Esophagus squamous epithelium (tissue), 5 donors: ENCODE results near the gene UBE2F. TPM values are rescaled to one million over a fixed set of nuclear protein-coding genes. Genes with fewer than 3 reads are reported as not detected.
"Not testable (repeated sequence)": the region's sequence is repeated elsewhere in the genome, so short reads cannot be mapped to it uniquely, and the experiment has no call there.

Source experiments
- DNase-seq: peaks from one replicate; lab custom pipeline; 2025; lab: John Stamatoyannopoulos, UW
- H3K27ac ChIP-seq, 4 donors: fragments of 200-600 bp; sonication (generic); one replicate each; pipeline ENCODE4 v1.5.1; 2016 to 2019; ENCODE audit warnings: mild to moderate bottlenecking in 1 of 4
- H3K27me3 ChIP-seq, 4 donors: fragments of 200-600 bp; sonication (generic); 1 replicate in 3 of 4; 2 replicates in 1 of 4; pipeline versions ENCODE4 v1.5.1 to v1.6.0; 2017 to 2021; ENCODE audit warnings: antibody characterized with exemption in 1 of 4
- H3K36me3 ChIP-seq, 3 donors: fragments of 200-600 bp; sonication (generic); one replicate each; pipeline ENCODE4 v1.5.1; 2016 to 2019
- H3K4me1 ChIP-seq, 3 donors: fragments of 200-600 bp; sonication (generic); one replicate each; pipeline ENCODE4 v1.5.1; 2017 to 2019
- H3K4me3 ChIP-seq, 4 donors: fragments of 200-600 bp; sonication (generic); 1 replicate in 3 of 4; 2 replicates in 1 of 4; pipeline ENCODE4 v1.5.1; 2016 to 2019; ENCODE audit warnings: mild to moderate bottlenecking in 2 of 4, moderate library complexity in 1 of 4
- H3K9me3 ChIP-seq, 3 donors: fragments of 200-600 bp; sonication (generic); one replicate each; pipeline ENCODE4 v1.5.1; 2016 to 2019
- POLR2A ChIP-seq, 4 donors: fragments of 450-650 bp; IDR thresholded peaks; one replicate each; pipeline ENCODE4 v1.6.1; 2017; ENCODE audit warnings: antibody characterized with exemption in 4 of 4, mild to moderate bottlenecking in 4 of 4, moderate library complexity in 3 of 4
- WGBS, 2 donors: methylation state at CpG; one replicate each; pipeline ENCODE4 v1.1.5; 2018; 5-methylcytosine and 5-hydroxymethylcytosine counted together
- intact Hi-C: fragments of 100-400 bp; cut with DNase I; formaldehyde crosslinking; loops from one replicate; pipeline ENCODE4 v1.15.0; 2022
- total RNA-seq, 4 donors: library from RNA; depleted of rRNA; stranded (reverse); fragments of >200 nt; gene quantifications; one replicate each; pipeline ENCODE4 v1.1.0, GENCODE V29; 2016
- TF ChIP-seq, protein P1 (sequence below), 6 experiments: fragments of 450-650 bp in 4 of 6; fragments of 200-600 bp in 2 of 6; sonication (generic) in 2 of 6; IDR thresholded peaks; one replicate each; pipeline ENCODE4 v1.5.1; 2016 to 2019; ENCODE audit warnings: antibody characterized with exemption in 6 of 6, mild to moderate bottlenecking in 4 of 6, moderate library complexity in 4 of 6
- donor health status: DM: yes; HTN: yes; CAD: no.

The UBE2F gene
- total RNA-seq, 4 donors from 2014 or later, result 54.9 to 84.7 (median 64.8) TPM

DNA sequence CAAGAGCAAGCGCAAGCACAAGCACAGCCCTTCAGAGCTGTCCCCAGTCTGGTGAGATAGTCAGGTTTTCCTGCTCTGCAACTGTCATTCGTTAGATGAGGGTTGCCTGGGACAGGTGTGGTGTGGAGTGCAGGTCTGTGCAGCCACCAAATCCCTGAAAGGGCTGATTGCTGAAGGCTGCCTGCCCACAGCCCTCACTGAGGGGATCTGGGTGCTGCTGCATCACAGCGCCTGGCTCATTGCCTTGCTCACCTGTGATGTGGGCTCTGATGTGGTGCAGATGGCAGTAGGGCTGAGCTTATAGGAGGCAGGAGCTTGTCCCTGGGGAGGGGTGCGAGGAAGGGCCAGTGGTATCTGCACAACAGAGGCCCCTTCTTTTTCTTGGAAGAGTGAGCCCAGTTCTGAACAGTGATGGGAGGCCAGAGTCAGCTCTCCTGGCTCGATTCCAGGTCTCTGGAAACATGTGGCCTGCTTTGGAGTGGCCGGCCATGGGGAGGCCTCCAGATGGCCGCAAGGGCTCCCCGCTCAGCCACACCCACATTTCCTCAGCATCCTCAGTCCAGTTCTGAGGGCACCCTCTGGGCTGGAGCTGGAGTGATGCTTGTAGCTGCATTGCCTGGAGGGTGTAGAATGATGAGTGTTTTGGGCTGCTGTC, 11.4 kb downstream of the UBE2F start:
- Histone ChIP-seq H3K27me3 (no peaks in the 10 kb centered on the region), H3K27ac (no peak overlapping the region), H3K4me1 (peaks cover 10 to 29% (median 15%) of the 10 kb centered on the region in 3 donors), H3K4me3 (no peak overlapping the region), H3K36me3 (peaks cover 0 to 67% (median 0%) of the 10 kb centered on the region in 3 donors), H3K9me3 (no peaks in the 10 kb centered on the region)
- TF ChIP-seq, protein P1, sequence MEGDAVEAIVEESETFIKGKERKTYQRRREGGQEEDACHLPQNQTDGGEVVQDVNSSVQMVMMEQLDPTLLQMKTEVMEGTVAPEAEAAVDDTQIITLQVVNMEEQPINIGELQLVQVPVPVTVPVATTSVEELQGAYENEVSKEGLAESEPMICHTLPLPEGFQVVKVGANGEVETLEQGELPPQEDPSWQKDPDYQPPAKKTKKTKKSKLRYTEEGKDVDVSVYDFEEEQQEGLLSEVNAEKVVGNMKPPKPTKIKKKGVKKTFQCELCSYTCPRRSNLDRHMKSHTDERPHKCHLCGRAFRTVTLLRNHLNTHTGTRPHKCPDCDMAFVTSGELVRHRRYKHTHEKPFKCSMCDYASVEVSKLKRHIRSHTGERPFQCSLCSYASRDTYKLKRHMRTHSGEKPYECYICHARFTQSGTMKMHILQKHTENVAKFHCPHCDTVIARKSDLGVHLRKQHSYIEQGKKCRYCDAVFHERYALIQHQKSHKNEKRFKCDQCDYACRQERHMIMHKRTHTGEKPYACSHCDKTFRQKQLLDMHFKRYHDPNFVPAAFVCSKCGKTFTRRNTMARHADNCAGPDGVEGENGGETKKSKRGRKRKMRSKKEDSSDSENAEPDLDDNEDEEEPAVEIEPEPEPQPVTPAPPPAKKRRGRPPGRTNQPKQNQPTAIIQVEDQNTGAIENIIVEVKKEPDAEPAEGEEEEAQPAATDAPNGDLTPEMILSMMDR (IDR thresholded peaks at IDR 0.05), result no peak
- no peak for TF ChIP-seq POLR2A (IDR thresholded peaks at IDR 0.05)
- intact Hi-C loops, result no loop called here
- WGBS, 2 donors, result 78 to 92% methylated on average over 3 of the region's 8 CpGs
- DNase-seq, result no peak

DNA sequence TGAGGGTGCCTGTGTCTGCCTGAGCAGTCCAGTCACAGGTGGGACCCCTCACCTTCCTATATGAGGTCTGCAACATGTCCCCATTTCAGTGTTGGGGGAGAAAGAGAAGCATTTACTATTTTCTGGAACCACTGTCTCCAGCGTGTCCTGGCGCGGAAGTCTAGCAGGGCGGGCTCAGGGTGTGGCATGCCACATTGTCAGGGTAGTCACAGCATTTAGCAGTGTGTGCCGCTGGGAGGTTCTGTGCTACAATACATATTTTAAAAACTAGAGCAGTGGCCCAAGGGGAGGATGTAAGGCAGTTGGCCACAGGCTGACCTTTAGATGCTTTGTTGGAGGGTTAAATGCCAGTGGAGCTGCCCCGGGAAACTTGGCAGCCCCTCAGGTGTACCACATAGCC, 12.5 kb downstream of the UBE2F start:
- H3K4me3 ChIP-seq, result no peak overlapping the region
- intact Hi-C loops, result no loop called here
- 55 to 100% methylated on average over 3 of the region's 6 CpGs for WGBS, 2 donors
- no peak overlapping the region for H3K27ac ChIP-seq
- no peak for DNase-seq
- no peaks in the 10 kb centered on the region for H3K27me3 ChIP-seq
- H3K36me3 ChIP-seq, result peaks cover 0 to 68% (median 0%) of the 10 kb centered on the region in 3 donors
- no peaks in the 10 kb centered on the region for H3K9me3 ChIP-seq
- TF ChIP-seq, protein P1 (IDR thresholded peaks at IDR 0.05), result no peak
- TF ChIP-seq POLR2A (IDR thresholded peaks at IDR 0.05), result no peak
- H3K4me1 ChIP-seq, result peaks cover 10 to 29% (median 15%) of the 10 kb centered on the region in 3 donors

DNA sequence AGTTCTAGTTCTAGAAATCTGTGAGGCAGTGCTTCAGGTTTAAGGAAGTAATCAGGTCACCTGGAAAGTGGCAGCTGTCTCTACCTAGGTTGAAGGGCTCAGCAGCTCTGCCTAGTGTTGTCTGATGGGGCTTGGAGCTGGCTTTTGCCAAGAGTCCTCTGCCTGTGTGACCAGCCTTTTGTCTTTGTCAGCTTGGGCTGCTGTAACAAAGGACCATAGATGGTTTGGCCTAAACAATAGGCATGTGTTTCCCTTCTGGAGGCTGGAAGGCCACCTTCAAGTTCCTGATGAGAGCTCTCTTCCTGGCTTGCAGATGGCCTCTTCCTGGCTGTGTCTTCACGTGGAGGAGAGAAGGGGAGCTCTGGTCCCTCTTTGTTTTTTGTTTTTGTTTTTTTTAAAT, 13.3 kb downstream of the UBE2F start:
- no peak for DNase-seq
- 36 to 56% methylated on average over 1 of the region's 1 CpG for WGBS, 2 donors
- Histone ChIP-seq H3K9me3 (no peaks in the 10 kb centered on the region), H3K27me3 (no peaks in the 10 kb centered on the region), H3K27ac (no peak overlapping the region), H3K36me3 (peaks cover 0 to 62% (median 0%) of the 10 kb centered on the region in 3 donors), H3K4me1 (peaks cover 10 to 29% (median 15%) of the 10 kb centered on the region in 3 donors), H3K4me3 (no peak overlapping the region)
- intact Hi-C loops, result no loop called here
- no peak for TF ChIP-seq POLR2A (IDR thresholded peaks at IDR 0.05)
- TF ChIP-seq, protein P1 (IDR thresholded peaks at IDR 0.05), result no peak

DNA sequence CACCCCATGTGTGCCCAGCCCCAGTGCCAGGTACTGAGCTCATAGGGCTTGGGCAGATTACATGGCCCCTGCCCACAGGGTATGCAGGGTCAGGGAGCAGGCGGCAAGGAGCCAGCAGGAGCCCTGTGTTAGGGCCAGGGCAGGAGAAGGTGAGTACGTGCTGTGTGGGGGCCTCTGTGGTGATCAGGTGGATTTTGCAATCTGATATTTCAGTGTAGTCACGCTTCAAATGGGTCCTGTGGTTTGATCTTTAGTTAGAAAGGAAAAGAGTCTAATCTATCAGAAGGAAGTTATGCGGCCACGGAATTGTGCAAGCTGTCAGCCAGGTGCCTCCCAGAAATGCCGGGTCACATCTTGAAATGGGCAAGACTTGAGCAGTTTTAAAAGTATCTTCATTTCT, 13.9 kb downstream of the UBE2F start:
- no peak for TF ChIP-seq POLR2A (IDR thresholded peaks at IDR 0.05)
- TF ChIP-seq, protein P1 (IDR thresholded peaks at IDR 0.05), result no peak
- WGBS, 2 donors, result 72 to 86% methylated on average over 5 to 6 of the region's 6 CpGs

DNA sequence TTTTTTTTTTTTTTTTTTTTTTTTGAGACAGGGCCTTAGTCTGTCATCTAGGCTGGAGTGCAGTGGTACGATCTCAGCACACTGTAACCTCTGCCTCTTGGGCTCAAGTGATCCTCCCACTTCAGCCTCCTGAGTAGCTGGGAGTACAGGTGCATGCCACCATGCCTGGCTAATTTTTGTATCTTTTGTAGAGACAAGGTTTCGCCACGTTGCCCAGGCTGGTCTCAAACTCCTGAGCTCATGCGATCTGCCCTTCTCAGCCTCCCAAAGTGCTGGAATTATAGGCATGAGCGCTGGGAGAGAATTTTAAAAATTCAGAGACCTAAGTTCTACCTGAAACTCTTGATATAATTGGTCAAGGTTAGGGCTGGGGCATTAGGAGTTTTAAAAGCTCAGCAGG, 14.8 kb downstream of the UBE2F start:
- Histone ChIP-seq H3K36me3 (peaks cover 0 to 46% (median 0%) of the 10 kb centered on the region in 3 donors), H3K4me1 (peaks cover 10 to 29% (median 15%) of the 10 kb centered on the region in 3 donors)
- DNase-seq, intact Hi-C loops, H3K4me3 ChIP-seq, H3K27ac ChIP-seq, H3K27me3 ChIP-seq, H3K9me3 ChIP-seq: not testable (repeated sequence)
- 96 to 100% methylated on average over 2 to 3 of the region's 5 CpGs for WGBS, 2 donors

More for the DNA sequence above, 13.9 kb downstream of the UBE2F start:
- peaks cover 0 to 55% (median 0%) of the 10 kb centered on the region in 3 donors for H3K36me3 ChIP-seq
- intact Hi-C loops, result no loop called here
- H3K9me3 ChIP-seq, result no peaks in the 10 kb centered on the region
- no peak overlapping the region for H3K4me3 ChIP-seq
- H3K4me1 ChIP-seq, result peaks cover 10 to 29% (median 15%) of the 10 kb centered on the region in 3 donors
- no peak overlapping the region for H3K27ac ChIP-seq
- no peak for DNase-seq
- no peaks in the 10 kb centered on the region for H3K27me3 ChIP-seq
